ENCODE data around the gene BTNL8.

BTNL8 gene

DNA sequence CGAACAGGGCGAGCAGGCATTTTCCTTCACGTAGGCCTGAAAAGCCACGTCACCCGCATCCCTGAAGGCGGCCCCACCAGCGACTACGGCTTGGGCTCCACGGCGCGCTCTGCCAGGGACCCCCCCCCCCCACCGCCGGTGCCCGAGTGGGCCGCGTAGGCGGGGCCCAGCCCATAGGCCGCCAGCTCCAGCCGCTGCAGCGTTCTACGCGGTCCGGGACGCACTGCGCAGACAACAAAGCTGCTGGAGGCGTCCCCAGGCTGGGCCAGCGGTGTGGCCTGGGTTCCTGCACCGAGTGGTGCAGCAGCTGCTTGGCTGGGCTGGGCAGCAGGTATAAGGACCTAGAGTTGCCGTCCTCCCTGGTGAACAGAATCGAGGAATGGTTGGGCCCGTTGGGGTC, 71.4 kb downstream of the BTNL8 start:
- DNase-seq: no peak

- DNase-seq: no peak
Observed at GRCh38 chr5:180970875-180971274, 71.9 kb downstream of the BTNL8 start.

DNA sequence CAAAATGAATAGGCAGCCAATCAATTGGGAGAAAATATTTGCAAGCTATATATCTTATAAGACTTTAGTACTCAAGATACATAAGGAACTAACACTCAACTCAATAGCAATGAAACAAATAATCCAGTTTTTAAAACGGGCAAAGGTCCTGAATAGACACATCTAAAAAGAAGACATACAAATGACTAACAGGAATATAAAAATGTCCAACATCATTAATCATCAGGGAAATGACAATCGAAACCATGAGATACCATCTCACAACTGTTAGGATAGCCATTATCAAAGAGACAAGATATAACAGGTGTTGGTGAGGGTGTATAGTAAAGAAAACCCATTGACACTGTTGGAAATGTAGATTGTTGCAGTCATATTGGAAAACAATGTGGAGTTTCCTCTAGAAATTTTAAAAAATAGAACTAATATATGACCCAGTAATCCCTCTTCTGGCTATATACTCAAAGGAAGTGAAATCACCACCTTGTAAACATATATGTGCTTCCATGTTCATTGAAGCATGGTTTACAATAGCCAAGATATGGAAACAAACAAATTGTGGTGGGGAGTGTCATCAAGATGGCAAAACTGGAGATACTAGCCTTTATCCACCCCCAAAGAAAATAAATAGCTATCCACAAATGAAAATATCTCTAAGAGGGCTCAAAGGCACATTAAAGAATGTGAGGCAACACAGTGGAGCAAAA, 75.8 kb downstream of the BTNL8 start:
- no peak for DNase-seq

DNA sequence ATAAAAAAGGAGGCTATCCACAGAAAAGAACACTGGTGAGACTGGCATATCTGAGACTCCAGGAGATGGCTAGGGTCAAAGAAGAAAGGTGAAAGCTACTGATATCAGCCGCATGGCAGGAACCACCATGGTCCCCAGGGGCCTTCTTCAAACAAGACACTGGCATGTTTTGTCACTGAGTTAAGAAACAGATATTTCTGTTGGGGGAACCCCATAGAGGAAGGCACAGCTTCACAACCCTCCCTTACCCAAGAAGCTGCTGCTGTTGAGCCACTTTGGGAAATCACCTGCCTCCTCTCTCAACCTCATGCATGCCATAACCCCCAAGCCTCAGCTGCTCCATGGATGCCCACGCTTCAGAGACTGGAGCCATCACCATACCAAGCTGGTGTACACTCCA, 76.4 kb downstream of the BTNL8 start:
- no peak for DNase-seq

- no peak for DNase-seq
Observed at GRCh38 chr5:180976518-180976917, 77.6 kb downstream of the BTNL8 start.

DNA sequence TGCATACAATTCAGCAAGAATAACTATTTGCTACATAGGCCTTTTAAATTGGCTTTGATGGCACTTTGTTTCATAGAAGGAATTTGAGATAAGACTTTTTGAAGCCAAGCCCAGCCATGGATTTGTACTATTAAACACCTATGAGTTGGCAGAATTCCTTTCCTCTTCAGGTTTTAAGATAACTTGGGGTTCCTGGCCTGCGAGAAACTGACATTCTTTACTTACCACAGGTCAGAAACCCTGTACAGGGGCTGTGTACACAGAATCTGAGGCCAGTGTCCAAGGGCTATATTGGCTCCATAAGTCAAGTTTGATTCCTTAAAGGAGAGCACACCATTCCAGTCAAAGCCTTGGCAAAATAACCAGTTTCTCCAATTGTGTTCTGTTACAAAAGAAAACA, 78.9 kb downstream of the BTNL8 start:
- no peak for DNase-seq

- no peak for DNase-seq
Observed at GRCh38 chr5:180982008-180982741, 83.2 kb downstream of the BTNL8 start.

GRCh38 chr5:180988016-180988415, 89.1 kb downstream of the BTNL8 start:
- DNase-seq: no peak

GRCh38 chr5:180988592-180988991, 89.6 kb downstream of the BTNL8 start, which contains the start of gene BTNL3:
Gene BTNL3 (plus strand): TSS chr5:180988846. CDS start chr5:180989029, 183 bp downstream.
- DNase-seq: no peak

DNA sequence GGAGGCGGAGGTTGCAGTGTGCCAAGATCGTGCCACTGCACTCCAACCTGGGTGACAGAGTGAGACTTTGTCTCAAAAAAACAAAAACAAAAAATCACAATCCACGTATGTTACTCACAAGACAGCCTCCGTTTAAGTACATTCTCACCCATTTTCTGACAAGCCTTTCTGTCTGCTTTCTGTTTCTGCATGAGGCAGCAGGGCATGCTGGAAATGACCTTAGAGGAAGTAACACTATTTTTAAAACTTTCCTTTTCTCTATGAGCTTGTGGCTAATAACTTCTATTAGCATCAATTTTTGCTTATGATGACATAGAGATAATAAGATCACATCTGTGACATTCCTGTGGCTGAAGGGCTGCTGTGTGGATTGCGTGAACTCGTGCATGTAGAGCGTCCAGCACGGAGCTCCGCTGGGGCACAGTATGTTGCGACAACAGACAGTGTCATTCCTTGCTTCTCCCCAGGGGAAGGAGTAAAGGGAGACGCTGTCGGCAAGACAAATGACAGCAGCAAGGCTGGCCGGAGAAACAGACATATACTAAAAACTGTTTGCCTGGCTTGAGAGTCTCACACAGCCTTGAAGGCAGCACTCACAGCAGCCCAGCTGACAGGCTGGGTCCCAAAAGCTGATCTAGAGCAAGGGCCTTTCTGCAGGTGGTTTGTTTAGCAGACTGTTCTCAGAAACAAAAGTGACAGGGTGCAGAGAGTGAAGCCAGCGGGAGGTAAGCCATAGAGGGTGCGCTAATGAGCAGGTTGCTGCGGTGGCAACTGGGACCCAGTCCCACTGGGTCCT, 91.3 kb downstream of the BTNL8 start:
- no peak for DNase-seq

- DNase-seq: no peak
Observed at GRCh38 chr5:180990882-180991242, 91.9 kb downstream of the BTNL8 start.

All from T1000 (cell line).